ENCODE measurements around the gene CCDC91.
"Not testable (repeated sequence)": the region's sequence is repeated elsewhere in the genome, so short reads cannot be mapped to it uniquely, and the experiment has no call there.

The CCDC91 gene

GRCh38 chr12:28303192-28303591, 112.9 kb downstream of the CCDC91 start:
- DNase-seq, result no peak

- no peak for DNase-seq
These were observed 116.3 kb downstream of the CCDC91 start for GRCh38 chr12:28306535-28306934.

GRCh38 chr12:28308891-28309290, 118.6 kb downstream of the CCDC91 start:
- no peak for DNase-seq

- DNase-seq, result no peak
These were observed 123.4 kb downstream of the CCDC91 start for GRCh38 chr12:28313631-28314030.

GRCh38 chr12:28316049-28316448, 125.8 kb downstream of the CCDC91 start:
- no peak for DNase-seq

GRCh38 chr12:28318273-28318672, 128.0 kb downstream of the CCDC91 start:
- no peak for DNase-seq

- no peak for DNase-seq
These were observed 130.1 kb downstream of the CCDC91 start for GRCh38 chr12:28320353-28320752.

- no peak for DNase-seq
These were observed 137.5 kb downstream of the CCDC91 start for GRCh38 chr12:28327722-28328121.

- DNase-seq, result no peak
These were observed 138.7 kb downstream of the CCDC91 start for GRCh38 chr12:28328967-28329366.

- DNase-seq, result not testable (repeated sequence)
These were observed 139.5 kb downstream of the CCDC91 start for GRCh38 chr12:28329727-28330126.

GRCh38 chr12:28330232-28330631, 140.0 kb downstream of the CCDC91 start:
- not testable (repeated sequence) for DNase-seq

- no peak for DNase-seq
These were observed 140.9 kb downstream of the CCDC91 start for GRCh38 chr12:28331130-28331529.

- DNase-seq, result no peak
These were observed 150.2 kb downstream of the CCDC91 start for GRCh38 chr12:28340261-28341045.

- DNase-seq, result no peak
These were observed 153.5 kb downstream of the CCDC91 start for GRCh38 chr12:28343713-28344112.

- DNase-seq, result no peak
These were observed 156.3 kb downstream of the CCDC91 start for GRCh38 chr12:28346567-28346966.

GRCh38 chr12:28349196-28349595, 158.9 kb downstream of the CCDC91 start:
- no peak for DNase-seq

- no peak for DNase-seq
These were observed 160.2 kb downstream of the CCDC91 start for GRCh38 chr12:28350502-28350901.

- DNase-seq, result no peak
These were observed 161.2 kb downstream of the CCDC91 start for GRCh38 chr12:28351414-28351813.

- no peak for DNase-seq
These were observed 164.9 kb downstream of the CCDC91 start for GRCh38 chr12:28355161-28355560.

- no peak for DNase-seq
These were observed 170.0 kb downstream of the CCDC91 start for GRCh38 chr12:28360253-28360652.

- no peak for DNase-seq
These were observed 177.1 kb downstream of the CCDC91 start for GRCh38 chr12:28367326-28367725.

GRCh38 chr12:28367993-28368392, 177.7 kb downstream of the CCDC91 start:
- DNase-seq, result no peak

- no peak for DNase-seq
These were observed 179.2 kb downstream of the CCDC91 start for GRCh38 chr12:28369483-28369882.

- DNase-seq, result no peak
These were observed 184.3 kb downstream of the CCDC91 start for GRCh38 chr12:28374556-28374955.

GRCh38 chr12:28378736-28379135, 188.5 kb downstream of the CCDC91 start:
- DNase-seq, result no peak
